A673 (cell line): ENCODE results near the gene STARD9. TPM values are rescaled to one million over a fixed set of nuclear protein-coding genes. Genes with fewer than 3 reads are reported as not detected.

Experiments
- BruUV-seq: library from RNA; stranded (reverse); fragments of 400-500 nt; replicated peaks from 2 replicates; lab custom pipeline; 2021; lab: Mats Ljungman, UMichigan
- CTCF ChIA-PET: fragments of 300-600 bp; sonication (Branson Sonifier 250); formaldehyde crosslinking; loops from one replicate; lab custom pipeline; 2022; ENCODE audit warnings: antibody characterized with exemption; lab: Charles Lee
- POLR2A ChIA-PET: fragments of 300-600 bp; sonication (Branson Sonifier 250); formaldehyde crosslinking; loops from one replicate; lab custom pipeline; 2022; ENCODE audit warnings: antibody characterized with exemption; ENCODE audit not compliant: low non-redundant PET; lab: Charles Lee
- DNase-seq: peaks from one replicate; pipeline ENCODE4 v3.0.0-alpha.2; 2015; ENCODE audit warnings: low spot score
- H3K27ac ChIP-seq: fragments of 200-600 bp; sonication (generic); 2 replicates; pipeline ENCODE4 v1.5.1; 2016; ENCODE audit warnings: mixed run types, low read depth, mild to moderate bottlenecking, mixed read lengths, antibody characterized with exemption, low read length; ENCODE audit not compliant: poor library complexity, severe bottlenecking
- H3K27me3 ChIP-seq: fragments of 200-600 bp; sonication (generic); replicated peaks from 2 replicates; pipeline ENCODE4 v1.6.1; 2017; ENCODE audit warnings: mixed run types, low read depth, mild to moderate bottlenecking, mixed read lengths, antibody characterized with exemption, low read length; ENCODE audit not compliant: insufficient read depth, poor library complexity
- H3K36me3 ChIP-seq: fragments of 200-600 bp; sonication (generic); 2 replicates; pipeline ENCODE4 v1.6.1; 2016; ENCODE audit warnings: mixed run types, mild to moderate bottlenecking, mixed read lengths, antibody characterized with exemption, low read length; ENCODE audit not compliant: insufficient read depth, poor library complexity, severe bottlenecking
- H3K4me1 ChIP-seq: fragments of 200-600 bp; sonication (generic); 2 replicates; pipeline ENCODE4 v1.6.1; 2017; ENCODE audit warnings: mixed run types, mild to moderate bottlenecking, mixed read lengths, antibody characterized with exemption, low read length; ENCODE audit not compliant: insufficient read depth, poor library complexity, severe bottlenecking
- H3K4me3 ChIP-seq: fragments of 200-600 bp; sonication (generic); 2 replicates; pipeline ENCODE4 v1.5.1; 2016; ENCODE audit warnings: low read depth, mixed run types, mild to moderate bottlenecking, mixed read lengths, low read length; ENCODE audit not compliant: poor library complexity, severe bottlenecking
- H3K9me3 ChIP-seq: fragments of 200-600 bp; sonication (generic); 2 replicates; pipeline ENCODE4 v1.6.1; 2016; ENCODE audit warnings: mixed run types, low read depth, mild to moderate bottlenecking, mixed read lengths, antibody characterized with exemption, low read length; ENCODE audit not compliant: poor library complexity, severe bottlenecking
- CTCF ChIP-seq: fragments of 300-800, 200-600 bp; sonication (generic); conservative IDR thresholded peaks from 2 replicates; pipeline ENCODE4 v1.5.1; 2017; ENCODE audit warnings: low read depth, mild to moderate bottlenecking, antibody characterized with exemption, low read length, moderate library complexity, mixed read lengths
- EZH2 ChIP-seq: fragments of 200-600 bp; sonication (generic); IDR thresholded peaks from 2 replicates; pipeline ENCODE4 v1.6.1; 2017; ENCODE audit warnings: borderline replicate concordance, low read depth, mild to moderate bottlenecking, mixed read lengths, antibody characterized with exemption, low read length; ENCODE audit not compliant: poor library complexity, severe bottlenecking
- intact Hi-C: fragments of 100-400 bp; cut with micrococcal nuclease; formaldehyde crosslinking; loops from one replicate; pipeline ENCODE4 v1.10.0; 2022; ENCODE audit not compliant: unreplicated experiment
- total RNA-seq: library from RNA; stranded (reverse); gene quantifications from 2 replicates; pipeline ENCODE4 v1.2.3, GENCODE V29; 2021

Gene STARD9
- total RNA-seq, 1 experiment from 2014 or later, result 12.0 TPM

GRCh38 chr15:42707068-42707467 is 131.7 kb downstream of the STARD9 start:
- ChIA-PET POLR2A (no interaction called here), CTCF (no interaction called here)
- Histone ChIP-seq H3K4me3 (no peak overlapping the region), H3K27ac (no peak overlapping the region), H3K9me3 (no peaks in the 10 kb centered on the region), H3K27me3 (no peaks in the 10 kb centered on the region), H3K36me3 (peaks cover 3% of the 10 kb centered on the region), H3K4me1 (no peaks in the 10 kb centered on the region)
- no TSS peak for BruUV-seq
- no peak for DNase-seq
- TF ChIP-seq CTCF (no peak), EZH2 (no peak)
- intact Hi-C loops, result no loop called here

- TF ChIP-seq CTCF (no peak), EZH2 (no peak)
These were observed 132.6 kb downstream of the STARD9 start for GRCh38 chr15:42707873-42708544.

GRCh38 chr15:42710662-42711061 is 135.3 kb downstream of the STARD9 start:
- TF ChIP-seq CTCF, result no peak
- TF ChIP-seq EZH2, result no peak
- DNase-seq, result no peak
- H3K27ac ChIP-seq, result no peak overlapping the region
- no peaks in the 10 kb centered on the region for H3K27me3 ChIP-seq
- no peaks in the 10 kb centered on the region for H3K9me3 ChIP-seq
- H3K4me3 ChIP-seq, result no peak overlapping the region
- BruUV-seq, result no TSS peak
- no peaks in the 10 kb centered on the region for H3K4me1 ChIP-seq
- ChIA-PET POLR2A (no interaction called here), CTCF (no interaction called here)
- intact Hi-C loops, result no loop called here
- H3K36me3 ChIP-seq, result peaks cover 3% of the 10 kb centered on the region

More at GRCh38 chr15:42707873-42708544, 132.6 kb downstream of the STARD9 start:
- Histone ChIP-seq H3K27ac (no peak overlapping the region), H3K4me3 (no peak overlapping the region), H3K27me3 (no peaks in the 10 kb centered on the region), H3K36me3 (peaks cover 3% of the 10 kb centered on the region), H3K9me3 (no peaks in the 10 kb centered on the region), H3K4me1 (no peaks in the 10 kb centered on the region)
- no peak for DNase-seq
- POLR2A ChIA-PET, result interaction anchor here (0.9 kb wide), 1 partner anchor 569 kb away, joined by 3 read pairs; no protein-coding TSS in a partner anchor
- CTCF ChIA-PET, result interaction anchor here (0.7 kb wide), 1 partner anchor 215 kb away, joined by 3 read pairs; no protein-coding TSS in a partner anchor
- BruUV-seq, result no TSS peak
- intact Hi-C loops, result no loop called here
